ENCODE results near the gene NOS3. TPM values are rescaled to one million over a fixed set of nuclear protein-coding genes. Genes with fewer than 3 reads are reported as not detected.

NOS3 gene
- total and polyA plus RNA-seq, 2 of the 13 experiments (the other 11 are each of a cell fraction or from before 2014, with no cell fraction given) = 3.7 to 7.5 TPM

- H3K36me3 ChIP-seq (replicated peaks in 1 of 2; ENCODE audit: control insufficient read depth in 1 of 2, insufficient read depth in 2 of 2, low read length in 2 of 2) = no peaks in the 10 kb centered on the region
- no peak overlapping the region for H3K27ac ChIP-seq (ENCODE audit: extremely low read length, insufficient read depth, low read length)
- H4K20me1 ChIP-seq (ENCODE audit: insufficient read depth, low read length) = no peaks in the 10 kb centered on the region
- H3K9me3 ChIP-seq (ENCODE audit: low read length) = no peaks in the 10 kb centered on the region
- TF ChIP-seq ELK4 (CRISPR knock-in tag; IDR thresholded peaks at IDR 0.05; ENCODE audit: borderline replicate concordance) = no peak
- TF ChIP-seq SIX4 (CRISPR knock-in tag; IDR thresholded peaks at IDR 0.05) = no peak
- TF ChIP-seq REL (CRISPR knock-in tag; conservative IDR thresholded peaks at IDR 0.05) = no peak
- TF ChIP-seq ZNF280D (CRISPR knock-in tag; IDR thresholded peaks at IDR 0.05) = no peak
- no peak for TF ChIP-seq ZNF557 (CRISPR knock-in tag; IDR thresholded peaks at IDR 0.05)
- TF ChIP-seq ISX (CRISPR knock-in tag; conservative IDR thresholded peaks at IDR 0.05) = no peak
- intact Hi-C loops (cut with micrococcal nuclease; ENCODE audit: unreplicated experiment) (no loop called here), in situ Hi-C loops (cut with HindIII; ENCODE audit: extremely low pct_ligation_motif_present, low pct_unique_long_range_greater_than_20kb) (no loop called here)
- H3K79me2 ChIP-seq (ENCODE audit: insufficient read depth, low read length) = no peaks in the 10 kb centered on the region
- no peak overlapping the region for H2AFZ ChIP-seq (ENCODE audit: low read length)
- no peaks in the 10 kb centered on the region for H3K4me1 ChIP-seq (ENCODE audit: insufficient read depth, low read length)
- no peak overlapping the region for H3K4me2 ChIP-seq (ENCODE audit: low read depth, low read length)
- no TSS peak for BruUV-seq (replicated peaks)
- ChIA-PET CTCF (ENCODE audit: low intra/inter-chr PET ratio, low total read pairs) (no interaction called here), POLR2A (no interaction called here)
- DNase-seq (ENCODE audit: low spot score) (no peak), ATAC-seq (no peak), FAIRE-seq (no peak)
- H3K9ac ChIP-seq (ENCODE audit: insufficient read depth, low read depth, low read length) = no peak overlapping the region
- no peak overlapping the region for H3K4me3 ChIP-seq (replicated peaks in 1 of 3; ENCODE audit: insufficient read depth in 1 of 3, low read depth in 2 of 3, low read length in 3 of 3)
- 40% methylated on average over 1 of the region's 15 CpGs for WGBS (ENCODE audit: low lambda C conversion rate)
- peaks cover 10 to 53% of the 10 kb centered on the region in 2 experiments for H3K27me3 ChIP-seq (ENCODE audit: control insufficient read depth in 1 of 2, insufficient read depth in 2 of 2, low read length in 2 of 2)
Measured at GRCh38 chr7:150948791-150949251, 42.0 kb upstream of the NOS3 start.
